Stimulated activated CD8-positive, alpha-beta memory T cell treated with anti-CD3 and anti-CD28 coated beads, Interleukin-2, amount 100 ng/mL, for 1 hour (primary cell): ENCODE data around the gene AGMAT.

Experiments used
- DNase-seq, 2 donors: peaks; one replicate each; pipeline ENCODE4 v3.0.0-alpha.2; 2020; ENCODE audit warnings: low read depth in 2 of 2

The AGMAT gene

DNA sequence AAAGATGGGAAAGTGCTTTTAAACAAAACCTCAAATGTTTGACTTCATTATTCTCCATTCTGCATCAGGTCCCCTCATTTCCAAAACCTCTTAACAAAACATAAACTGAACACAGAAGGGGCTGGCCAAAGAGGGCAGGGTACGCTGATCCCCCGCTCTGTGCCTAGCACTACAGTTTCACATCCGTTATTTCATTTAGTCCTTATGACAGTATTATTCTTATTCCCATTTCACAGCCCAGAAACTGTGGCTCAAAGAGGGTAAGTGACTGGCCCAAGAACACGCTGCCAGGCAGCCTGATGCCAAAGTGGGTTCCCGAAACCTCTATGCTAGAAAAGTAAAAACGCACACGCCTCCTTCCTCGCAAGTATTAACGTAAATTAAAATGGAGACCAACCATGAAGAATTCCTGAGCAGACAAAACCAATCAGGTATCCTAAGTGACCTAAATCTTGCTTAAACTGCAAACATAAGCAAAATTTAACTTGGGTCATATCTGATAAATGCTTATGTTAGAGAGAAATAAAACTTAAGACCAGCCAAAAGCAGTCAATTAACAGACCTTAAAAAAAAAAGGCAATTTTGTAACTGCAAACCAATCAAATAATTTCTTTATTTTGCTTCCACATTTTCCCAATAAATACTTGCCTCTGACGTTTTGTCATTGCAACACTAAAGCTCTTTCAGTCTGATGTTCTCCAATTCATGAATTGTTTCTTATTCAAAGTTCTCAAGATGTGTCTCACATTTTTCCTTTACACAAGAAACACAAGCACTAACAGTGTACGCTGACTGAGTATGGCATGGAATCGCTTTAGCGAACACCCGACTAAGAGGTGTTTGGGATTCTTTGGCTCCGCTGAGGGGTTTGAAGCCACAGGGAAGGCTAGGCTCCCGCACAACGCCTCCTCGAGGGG is 61.5 kb downstream of the AGMAT start:
- DNase-seq, result no peak

- DNase-seq, result no peak
Measured at GRCh38 chr1:15522551-15522950, 62.3 kb downstream of the AGMAT start.
